ENCODE results near the gene GPR3.

GPR3 gene

DNA sequence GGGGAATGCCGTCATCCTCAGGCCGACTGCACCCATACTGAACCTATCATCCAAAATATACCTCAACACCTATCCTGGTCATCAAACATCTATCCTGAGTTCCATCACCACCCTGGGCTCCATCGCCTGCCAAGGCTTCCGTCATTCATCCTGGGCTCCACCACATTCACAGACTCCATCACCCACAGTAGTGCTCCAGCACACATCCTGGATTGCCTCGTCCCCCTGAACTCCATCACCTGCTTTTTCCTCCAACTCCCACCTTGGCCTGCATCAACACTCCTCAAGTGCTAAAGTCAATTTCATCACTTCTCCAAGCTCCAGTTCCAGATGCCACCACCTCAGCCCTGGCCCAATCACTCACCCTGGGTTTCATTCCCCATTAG, 33.5 kb upstream of the GPR3 start:
- no peak for DNase-seq (ENCODE audit: low read depth in 2 of 2)

DNA sequence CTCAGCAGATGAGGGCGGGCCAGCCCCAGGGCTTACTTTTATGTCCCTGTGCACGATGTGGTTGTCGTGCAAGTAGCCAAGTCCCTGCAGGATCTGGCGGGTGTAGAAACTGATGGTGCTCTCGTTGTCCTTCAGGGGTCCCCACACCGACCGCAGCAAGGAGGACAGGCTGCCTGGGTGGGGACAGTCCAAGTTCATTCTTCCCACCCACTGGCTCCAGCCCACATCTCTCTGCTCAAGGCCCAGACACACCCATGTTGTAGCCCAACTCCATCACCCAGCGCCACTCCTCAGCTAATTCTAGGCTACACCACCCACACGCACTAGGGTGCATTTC, 32.6 kb upstream of the GPR3 start:
- DNase-seq (ENCODE audit: low read depth in 2 of 2), result no peak

DNA sequence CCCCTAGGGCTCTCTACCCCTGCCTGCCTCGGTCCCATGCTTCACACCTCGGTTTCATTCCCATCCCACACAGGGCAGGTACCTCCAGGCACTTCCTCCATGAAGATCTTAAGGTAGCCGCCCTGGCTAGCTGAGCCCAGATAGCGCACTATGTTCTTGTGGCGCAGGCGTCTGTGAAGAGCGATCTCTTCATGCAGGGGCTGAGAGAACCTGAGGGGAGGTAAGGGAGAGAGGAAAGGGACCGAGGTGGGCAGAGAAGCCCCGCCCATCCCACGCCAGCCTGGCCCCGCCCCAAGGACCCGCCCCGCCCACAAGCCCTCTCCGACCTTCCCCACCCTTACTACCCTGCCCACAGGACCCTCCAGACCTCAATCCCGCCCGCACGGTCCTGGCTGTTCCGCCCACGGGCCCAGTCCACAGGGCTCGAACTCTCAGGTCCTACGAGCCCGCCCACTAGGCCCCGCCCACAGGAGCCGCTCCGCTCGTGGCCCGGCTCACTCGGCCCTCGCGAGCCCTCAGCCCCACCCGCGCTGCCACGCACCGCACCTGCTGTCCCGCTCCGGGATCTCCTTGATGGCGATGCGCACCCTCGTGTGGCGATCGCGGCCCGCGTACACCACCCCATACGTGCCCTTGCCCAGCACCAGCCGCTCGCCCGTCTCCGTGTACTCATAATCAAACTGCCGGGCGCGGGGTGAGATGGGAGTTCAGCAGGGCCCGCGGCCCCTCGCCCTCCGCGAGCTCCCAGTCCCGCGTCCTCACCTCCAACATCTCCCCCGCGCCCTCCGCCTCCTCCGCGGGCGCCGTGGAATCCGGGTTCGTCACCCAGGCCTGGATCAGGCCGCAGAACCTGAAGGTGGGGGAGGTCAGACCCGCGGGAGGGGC, 32.0 kb upstream of the GPR3 start:
- DNase-seq (ENCODE audit: low read depth in 2 of 2), result no peak

DNA sequence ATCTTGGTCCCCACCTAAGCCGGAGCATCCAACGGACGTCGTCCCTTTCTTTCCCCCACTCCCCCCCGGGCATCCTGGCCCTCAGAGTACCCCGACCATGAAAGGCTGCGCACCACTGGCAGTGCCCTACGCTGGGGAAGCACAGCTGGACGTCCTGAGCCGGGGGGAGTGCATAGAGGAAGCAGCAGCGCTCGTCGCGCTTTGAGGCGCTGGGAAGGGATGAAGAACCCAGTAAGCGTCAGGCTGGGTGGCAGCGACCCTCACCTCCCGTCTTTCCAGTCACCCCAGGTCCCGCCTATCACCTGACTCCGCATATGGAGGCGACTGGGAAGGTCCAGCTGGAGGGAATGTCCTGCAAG, 31.4 kb upstream of the GPR3 start:
- no peak for DNase-seq (ENCODE audit: low read depth in 2 of 2)

DNA sequence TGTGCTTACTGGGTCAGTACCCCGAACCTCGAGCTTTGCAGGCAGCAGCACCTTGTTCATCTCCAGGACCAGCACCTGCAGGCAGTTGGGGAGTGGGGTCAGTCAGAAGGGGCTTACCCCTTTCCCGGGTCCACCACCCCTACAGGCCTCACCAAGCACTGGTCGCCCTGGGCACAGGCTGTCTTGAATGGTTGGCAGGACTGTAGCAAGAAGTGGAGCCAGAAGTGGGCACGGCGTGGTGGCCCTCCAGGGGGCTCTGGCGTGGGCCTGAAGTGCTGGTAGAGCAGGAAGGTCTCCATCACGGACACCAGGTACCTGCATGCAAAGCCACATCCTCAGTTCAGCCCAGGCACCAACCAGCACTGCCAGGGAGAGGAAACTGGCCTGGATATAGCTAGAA, 30.9 kb upstream of the GPR3 start:
- no peak for DNase-seq (ENCODE audit: low read depth in 2 of 2)

DNA sequence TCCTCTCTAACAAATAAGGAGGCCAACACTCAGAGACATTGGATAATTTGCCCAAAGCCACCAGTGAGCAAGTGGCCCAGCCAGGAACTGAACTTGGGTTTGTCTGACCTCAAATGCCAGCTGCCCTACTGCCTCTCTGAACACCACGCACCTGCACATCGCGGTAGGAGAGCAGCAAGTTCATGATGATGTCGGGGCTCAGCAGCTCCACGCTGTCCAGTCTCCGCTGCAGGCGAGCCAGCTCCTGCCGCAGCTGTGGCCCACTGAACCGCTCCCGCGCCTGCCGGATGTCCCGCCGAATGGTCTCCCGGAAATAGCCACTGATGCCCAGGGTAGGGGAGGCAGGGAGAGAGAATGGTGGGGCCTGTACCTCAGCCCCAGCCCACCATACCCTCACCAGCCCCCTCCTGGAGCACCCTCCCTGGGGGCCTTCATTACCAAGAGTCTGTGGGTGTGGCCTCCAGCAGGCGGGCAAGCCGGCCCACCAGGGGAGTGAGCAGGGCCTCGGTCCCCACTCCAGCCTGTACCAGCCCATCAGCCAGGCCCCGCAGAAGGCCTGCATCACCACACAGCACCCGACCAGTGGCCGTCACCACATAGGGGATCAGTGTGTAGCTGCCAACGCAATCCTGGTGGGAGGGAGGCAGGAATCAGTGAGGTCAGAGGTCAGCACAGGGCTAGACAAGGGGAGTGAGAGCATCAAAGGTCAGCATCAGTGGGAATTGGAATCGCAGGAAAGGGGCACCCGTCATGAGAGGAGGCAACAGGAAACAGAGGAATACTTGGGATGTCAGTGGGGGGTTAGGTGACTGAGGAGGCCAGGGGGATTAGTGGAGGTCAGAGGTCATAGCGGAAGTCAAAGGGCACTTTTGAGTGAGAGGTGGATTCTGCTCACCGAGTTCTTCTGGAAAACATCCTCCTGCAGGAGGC, 28.4 kb upstream of the GPR3 start:
- no peak for DNase-seq (ENCODE audit: low read depth in 2 of 2)

DNA sequence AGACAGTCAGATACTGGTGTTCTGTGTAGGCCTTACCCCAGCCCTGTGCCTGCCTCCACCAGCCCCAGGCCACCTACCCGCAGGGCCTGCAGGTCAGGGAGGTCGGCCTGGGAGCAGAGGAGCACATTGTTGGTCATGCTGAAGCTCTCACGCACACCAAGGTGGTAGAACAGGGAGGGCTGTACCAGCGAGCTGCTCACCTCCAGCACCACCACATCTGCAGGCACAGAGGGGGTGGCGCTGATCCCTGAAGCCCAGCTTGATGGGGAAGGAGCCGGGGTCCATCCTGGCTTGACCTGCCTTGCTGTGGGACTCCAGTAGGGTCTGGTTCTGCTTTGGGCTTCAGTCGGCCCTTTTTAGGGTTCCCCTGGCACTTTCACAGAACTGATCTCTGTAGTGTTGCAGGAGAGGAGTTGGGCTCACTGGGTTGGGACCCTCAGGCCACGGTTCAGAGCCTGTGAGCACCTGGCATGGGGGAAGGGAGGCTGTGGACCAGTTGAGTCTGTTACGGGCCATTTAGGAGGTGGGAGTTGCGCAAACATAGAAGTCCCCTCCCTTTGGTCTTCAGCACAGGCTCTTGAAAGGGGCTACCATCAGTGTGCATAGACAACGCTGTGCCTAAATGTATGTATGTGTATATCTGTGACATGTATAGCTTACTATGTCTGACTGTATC, 27.6 kb upstream of the GPR3 start:
- no peak for DNase-seq (ENCODE audit: low read depth in 2 of 2)

DNA sequence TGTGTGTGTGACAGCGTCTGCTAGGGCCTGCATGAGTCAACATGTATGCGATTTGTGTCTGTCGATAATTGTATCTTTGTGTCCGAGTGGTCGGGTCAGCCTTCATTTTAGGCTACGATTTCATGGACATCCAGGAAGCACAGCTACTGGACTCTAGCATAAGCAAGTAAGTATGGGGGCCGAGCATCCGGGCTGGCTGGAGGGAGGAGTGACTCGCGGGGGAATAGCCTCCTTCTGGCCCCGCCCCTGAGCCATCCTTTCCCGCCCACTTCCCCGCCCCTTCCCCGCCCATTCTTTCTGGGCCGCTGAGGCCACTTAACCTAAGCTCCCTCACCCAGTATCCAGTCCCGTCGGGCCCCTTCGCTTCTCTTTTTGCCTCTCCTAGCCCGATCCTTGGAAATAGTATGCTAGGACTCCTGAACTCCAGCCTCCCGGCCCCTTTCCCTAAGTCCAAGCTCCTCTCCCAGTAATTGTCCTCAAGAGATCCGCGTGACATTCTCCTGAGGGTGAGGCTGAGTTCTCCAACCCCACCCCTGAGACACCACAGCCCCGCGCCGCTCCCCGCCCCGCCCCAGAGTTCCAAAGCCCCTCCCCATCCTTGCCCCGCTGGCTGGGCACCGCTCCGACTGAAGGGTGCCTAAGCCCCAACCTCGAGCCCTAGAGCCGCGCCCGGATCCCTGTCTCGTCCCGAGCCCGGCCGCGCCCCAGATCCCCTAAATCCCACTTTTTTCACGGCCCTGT, 26.9 kb upstream of the GPR3 start:
- peak; percentile 72 to 84 for DNase-seq (ENCODE audit: low read depth in 2 of 2)

DNA sequence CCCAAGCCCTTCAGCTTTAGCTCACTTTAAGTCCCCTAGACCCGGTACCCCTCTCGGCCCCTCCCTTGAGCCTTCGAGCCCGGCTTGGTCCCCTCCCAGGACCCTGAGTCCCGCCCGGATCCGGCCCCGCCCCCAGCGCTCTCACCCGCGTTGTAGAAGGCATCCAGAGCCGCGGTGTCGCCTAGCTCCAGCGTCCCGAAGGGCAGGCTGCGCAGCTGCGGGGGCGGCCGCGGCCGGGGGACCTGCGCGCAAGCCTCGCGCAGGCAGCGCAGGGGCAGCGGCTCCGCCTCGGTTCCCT, 26.4 kb upstream of the GPR3 start:
- DNase-seq (ENCODE audit: low read depth in 2 of 2), result peak; percentile 81 to 83

DNA sequence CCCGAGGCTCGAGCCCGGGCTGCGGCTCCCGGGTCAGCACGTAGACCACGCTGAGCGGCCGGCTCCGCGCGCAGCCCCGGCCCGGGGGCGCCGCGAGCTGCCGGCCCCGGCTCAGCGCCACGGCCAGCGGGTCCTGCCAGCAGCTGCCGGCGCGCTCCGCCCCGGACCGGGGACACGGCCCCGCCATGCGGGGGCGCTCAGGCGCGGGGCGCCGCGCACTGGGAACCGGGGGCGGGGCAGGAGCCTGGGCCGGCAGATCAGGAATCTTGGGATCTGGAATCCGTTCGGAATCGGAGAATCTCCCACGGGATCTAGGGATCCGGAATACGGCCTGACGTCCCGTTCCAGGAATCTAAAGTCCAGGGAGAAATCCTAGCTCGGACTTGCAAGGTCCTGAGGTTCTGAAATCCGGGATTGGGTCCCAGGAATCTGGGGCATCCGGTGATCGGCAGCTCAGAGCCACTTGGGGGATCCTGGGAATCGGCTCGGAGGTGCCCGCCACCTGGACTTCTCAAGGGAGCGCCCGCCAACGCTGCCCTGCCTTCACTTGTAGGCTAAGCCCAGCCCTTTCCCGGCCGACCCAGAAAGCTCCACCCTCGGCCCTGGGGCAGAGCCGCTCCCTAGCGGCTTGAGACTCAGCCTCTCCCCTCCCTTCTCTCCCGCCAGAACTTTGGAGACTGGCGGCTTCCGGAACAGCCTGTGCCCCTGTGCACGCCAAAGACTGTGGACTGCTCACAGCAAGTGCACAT, 25.8 kb upstream of the GPR3 start, which contains the start of gene MAP3K6:
Gene MAP3K6 (minus strand): TSS at position 551 of the 749 bp plus-strand sequence. CDS start 364 bp downstream, at position 187.
- peak in 1 of 2 donors; percentile 62 for DNase-seq (ENCODE audit: low read depth in 2 of 2)

DNA sequence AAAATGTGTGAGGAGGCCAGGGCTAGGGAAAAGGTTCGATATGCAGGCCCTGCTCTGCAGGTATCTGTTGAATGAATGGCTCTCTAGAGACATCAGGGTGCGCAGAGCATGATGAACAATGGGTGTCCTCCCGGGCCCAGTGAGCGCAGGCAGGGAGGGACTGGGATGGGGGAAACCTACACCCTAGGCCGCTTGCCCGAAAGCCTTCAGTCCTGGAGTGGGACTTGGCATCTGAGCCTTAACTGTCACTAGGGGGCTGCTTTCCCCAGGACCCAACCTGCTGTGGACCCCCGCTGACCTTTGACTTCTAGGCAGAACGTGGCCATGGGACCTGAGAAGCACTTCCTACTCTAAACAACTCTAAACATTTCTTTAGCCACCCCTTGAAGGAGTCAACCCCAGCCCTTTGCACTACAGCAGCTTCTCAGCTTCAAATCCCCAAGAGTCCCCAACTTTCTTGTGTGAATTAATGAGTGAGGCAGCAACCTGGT, 25.2 kb upstream of the GPR3 start:
- DNase-seq (ENCODE audit: low read depth in 2 of 2), result no peak

DNA sequence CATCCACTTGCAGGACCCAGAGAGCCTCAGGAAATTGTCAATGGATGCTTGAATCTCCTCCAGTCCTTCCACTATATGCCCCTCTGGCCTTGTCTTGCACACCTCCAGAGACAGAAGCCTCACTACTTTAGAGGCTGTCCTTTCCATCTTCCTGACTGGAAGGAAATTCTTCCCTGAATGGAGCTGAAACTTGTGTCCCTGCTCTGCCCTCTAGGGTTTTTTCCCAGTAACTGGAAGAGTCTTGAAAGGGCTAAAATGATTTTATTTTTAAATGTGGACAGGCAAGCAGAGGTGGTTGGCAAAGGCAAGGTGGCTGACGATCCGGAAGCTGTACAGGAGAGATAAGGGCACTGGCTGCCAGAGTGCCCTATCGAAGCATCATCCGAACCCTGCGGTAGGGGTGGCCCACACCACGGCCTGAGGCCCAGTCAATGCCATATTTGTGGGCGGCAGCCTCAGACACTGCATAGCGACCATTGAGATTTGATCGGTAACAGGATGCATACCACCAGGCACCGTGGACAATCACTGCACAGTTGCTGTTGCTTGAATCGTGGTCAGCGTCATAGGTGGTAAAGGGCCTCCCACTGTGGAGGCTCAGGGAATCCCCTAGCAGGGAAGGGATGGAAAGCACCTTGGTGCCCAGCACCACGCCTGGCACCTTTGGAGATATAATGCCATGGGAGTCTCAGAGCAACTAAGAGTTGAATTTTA, 23.4 kb upstream of the GPR3 start:
- DNase-seq (ENCODE audit: low read depth in 2 of 2), result no peak

DNA sequence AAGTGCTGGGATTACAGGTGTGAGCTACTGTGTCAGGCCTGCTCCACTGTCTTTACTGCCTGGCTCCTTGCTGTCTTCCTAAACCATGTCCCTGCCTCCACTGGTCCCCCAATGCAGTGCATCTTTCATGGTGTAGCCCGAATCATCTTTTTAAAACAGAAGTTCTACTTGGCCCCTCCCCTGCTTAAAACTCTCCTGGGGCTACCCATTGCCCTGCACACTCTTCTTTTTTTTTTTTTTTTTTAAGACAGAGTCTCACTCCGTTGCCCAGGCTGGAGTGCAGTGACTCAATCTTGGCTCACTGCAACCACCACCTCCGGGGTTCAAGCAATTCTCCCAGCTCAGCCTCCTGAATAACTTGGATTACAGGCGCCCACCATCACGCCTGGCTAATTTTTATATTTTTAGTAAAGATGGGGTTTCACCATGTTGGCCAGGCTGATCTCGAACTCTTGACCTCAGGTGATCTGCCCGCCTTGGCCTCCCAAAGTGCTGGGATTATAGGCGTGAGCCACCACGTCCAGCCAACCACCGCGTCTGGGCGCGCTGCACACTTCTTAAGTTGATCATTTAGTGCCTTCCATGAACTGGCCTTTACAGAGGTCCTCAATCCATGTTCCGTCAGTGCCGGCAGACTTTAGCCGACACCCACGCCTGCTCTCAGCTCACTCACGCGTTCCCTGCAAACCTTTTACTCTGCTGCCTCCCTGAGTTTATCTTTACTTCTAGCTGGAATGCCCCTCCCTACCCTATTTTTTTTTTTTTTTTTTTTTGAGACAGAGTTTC, 20.2 kb upstream of the GPR3 start:
- no peak for DNase-seq (ENCODE audit: low read depth in 2 of 2)

DNA sequence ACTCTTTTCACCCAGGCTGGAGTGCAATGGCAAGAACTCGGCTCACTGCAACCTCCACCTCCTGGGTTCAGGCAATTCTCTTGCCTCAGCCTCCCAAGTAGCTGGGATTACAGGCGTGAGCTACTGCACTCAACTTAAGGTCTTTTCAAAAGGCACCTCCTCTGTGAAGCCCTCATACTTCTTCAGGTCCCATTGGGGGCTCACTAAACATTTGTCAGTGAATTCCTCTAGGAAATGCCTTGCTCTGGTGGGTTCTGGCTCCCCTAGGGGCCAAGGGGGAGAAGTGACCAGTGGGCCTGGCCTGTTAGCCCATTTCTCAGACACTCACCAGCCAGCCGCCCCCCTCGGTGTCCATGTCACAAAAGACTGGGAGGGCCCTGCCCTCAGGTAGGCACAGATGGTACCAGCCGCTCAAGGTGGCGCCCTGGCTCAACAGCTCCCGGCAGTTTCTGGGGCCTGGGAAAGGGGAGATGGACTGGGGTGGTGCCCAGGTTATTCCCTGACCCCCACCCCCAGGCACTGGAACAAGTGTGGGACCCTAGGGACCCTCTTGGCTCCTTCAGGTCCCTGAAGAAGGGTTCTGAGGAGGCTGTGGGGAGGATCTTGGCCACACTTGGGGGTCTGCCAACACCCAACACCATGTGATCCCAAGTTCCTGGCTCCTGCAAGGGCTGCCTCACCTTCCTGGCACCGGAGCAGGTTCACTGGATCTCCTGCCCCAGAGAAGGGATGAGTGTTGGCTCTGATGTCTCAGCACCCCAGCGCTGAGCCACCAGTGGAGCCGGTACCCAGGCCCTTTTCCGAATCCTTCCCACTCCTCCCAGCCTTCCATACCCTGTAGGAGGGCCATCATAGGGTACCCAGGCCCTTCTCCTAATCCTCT, 19.4 kb upstream of the GPR3 start:
- no peak for DNase-seq (ENCODE audit: low read depth in 2 of 2)

DNA sequence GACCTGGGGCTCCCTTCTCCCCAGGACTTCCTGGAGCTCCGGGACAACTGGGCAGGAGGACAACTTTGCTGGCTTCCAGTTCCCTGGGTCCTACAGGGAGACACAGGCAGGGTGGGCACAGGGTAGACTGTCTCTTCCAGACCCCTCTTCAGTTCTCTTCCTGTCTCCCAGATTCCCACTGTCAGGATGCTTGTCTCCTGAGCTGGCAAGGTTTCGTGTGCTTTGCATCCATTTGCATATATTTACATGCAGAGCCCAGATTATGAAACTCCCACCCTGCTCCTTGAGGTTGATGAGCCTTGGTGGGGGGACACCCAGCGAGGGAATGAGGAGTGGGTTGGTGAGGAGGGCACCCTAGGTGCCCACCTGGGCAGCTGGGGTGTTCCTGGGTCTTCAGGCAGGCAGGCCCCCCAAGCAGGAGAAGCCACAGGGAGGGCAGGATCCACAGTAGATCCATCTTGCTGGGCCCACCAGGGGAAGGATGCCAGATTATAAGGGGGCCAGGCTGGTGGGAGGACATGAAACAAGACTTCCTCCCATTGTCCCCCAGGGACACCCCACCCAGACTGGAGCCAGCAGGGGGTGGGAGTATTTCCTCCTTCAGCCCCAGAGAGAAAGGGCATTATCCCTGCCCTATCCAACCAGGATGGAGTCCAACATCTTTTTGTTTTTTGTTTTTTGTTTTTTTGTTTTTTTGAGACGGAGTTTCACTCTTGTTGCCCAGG, 17.9 kb upstream of the GPR3 start, which contains the start of gene FCN3:
Gene FCN3 (minus strand): TSS at position 463 of the 725 bp plus-strand sequence. CDS start 6 bp downstream, at position 457.
- DNase-seq (ENCODE audit: low read depth in 2 of 2), result no peak

DNA sequence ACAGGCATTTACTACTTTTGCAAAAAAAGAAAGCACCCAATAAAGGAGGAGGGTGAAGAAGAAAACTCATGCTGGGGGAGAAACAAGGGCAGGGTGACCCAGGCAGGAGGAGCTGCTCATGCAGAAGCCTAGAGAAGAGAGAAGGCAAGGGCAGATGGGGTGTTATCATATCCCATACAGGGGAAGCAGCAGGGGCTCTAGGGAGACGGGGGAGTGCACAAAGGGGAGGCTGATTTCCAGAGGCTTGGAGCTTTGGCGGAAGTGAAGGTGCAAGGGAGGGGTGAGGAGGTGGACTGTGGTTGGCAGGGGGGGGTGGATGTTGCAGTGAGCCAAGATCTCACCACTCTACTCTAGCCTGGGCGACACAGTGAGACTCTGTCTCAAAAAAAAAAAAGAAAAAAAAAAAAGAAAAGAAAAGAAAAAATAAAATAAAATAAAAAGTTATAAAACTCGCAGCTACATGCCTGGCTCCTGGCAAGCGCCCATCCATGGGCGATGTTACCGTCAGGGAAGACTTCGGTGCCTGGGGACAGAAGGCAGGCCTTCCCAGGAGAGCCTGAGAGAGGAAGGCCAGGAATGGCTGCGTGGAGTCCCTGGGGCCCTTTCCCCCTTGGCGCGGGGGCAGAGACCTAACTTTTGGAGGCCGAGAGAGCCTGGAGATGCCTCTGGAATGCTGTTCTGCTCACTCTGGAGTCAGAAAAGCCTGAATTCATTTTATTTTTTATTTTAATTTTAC, 14.5 kb upstream of the GPR3 start:
- DNase-seq (ENCODE audit: low read depth in 2 of 2), result no peak

DNA sequence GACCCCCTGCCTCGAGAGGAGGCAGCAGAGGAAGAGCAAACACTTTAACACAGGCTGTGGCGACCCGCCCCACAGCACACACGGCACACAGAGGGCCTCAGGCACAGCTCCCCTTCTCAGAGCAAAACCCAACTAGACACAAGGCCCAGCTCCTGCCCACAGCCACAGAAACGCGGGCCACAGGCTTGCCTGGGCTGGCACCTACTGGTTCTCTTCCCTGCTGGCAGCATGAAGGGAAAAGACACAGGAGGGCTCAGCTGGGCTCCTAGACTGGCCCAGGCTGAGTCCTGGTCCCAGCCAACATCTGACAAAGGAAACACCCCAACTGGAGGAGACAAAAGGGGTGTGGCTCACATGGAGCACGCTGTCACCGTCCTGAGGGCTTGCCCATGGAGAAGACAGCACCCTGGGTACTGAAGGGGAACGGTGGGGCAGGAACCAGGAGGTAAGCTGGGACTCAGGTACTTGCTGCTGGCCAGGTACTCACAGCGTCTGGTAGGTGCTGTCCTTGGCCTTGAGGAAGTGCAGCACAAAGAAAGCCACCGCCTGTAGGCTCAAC, 12.8 kb upstream of the GPR3 start:
- DNase-seq (ENCODE audit: low read depth in 2 of 2), result no peak

All from stimulated activated CD4-positive, alpha-beta T cell treated with anti-CD3 and anti-CD28 coated beads, Interleukin-4, amount 100 ng/mL, for 48 hours (primary cell).